ENCODE data around the gene FASTK. TPM values are rescaled to one million over a fixed set of nuclear protein-coding genes. Genes with fewer than 3 reads are reported as not detected.

Gene FASTK
- total RNA-seq, 1 experiment from 2014 or later = 86.4 TPM

DNA sequence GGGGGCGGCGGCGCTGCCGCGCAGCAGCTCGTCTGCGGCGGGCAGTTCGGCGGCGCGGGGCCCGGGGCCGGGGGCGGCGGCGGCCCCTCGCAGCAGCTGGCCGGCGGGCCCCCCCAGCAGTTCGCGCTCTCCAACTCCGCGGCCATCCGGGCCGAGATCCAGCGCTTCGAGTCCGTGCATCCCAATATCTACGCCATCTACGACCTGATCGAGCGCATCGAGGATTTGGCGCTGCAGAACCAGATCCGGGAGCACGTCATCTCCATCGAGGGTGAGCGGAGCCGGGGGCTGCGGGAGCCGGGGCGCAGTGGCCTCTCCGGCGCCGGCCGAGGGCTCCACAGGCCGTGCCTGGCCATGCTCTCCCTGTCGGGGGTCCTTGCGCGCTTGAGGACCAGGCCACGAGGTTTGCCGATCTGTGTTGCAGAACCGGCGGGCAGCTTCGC is 6.2 kb upstream of the FASTK start:
- POLR2A ChIA-PET = no interaction called here

More for the DNA sequence above, 6.2 kb upstream of the FASTK start:
- Histone ChIP-seq H3K4me1 (ENCODE audit: control insufficient read depth in 1 of 2, insufficient read depth in 2 of 2, low read length in 2 of 2) (peaks cover 23 to 43% of the 10 kb centered on the region in 2 experiments), H3K36me3 (ENCODE audit: control insufficient read depth in 1 of 2, insufficient read depth in 2 of 2, low read length in 2 of 2) (peaks cover 0 to 12% of the 10 kb centered on the region in 2 experiments; a peak in 1 of 4 replicates), H3K4me3 (replicated peaks in 1 of 2; ENCODE audit: low read depth in 1 of 2, low read length in 2 of 2) (peak overlapping the region; percentile 90 to 98), H3K4me2 (ENCODE audit: low read length) (peak overlapping the region; percentile 93), H3K27me3 (ENCODE audit: insufficient read depth, low read length) (no peaks in the 10 kb centered on the region), H3K9me3 (ENCODE audit: control insufficient read depth in 1 of 2, insufficient read depth in 1 of 2, low read depth in 1 of 2, low read length in 2 of 2) (no peaks in the 10 kb centered on the region), H3K9me2 (ENCODE audit: insufficient read depth) (no peaks in the 10 kb centered on the region), H2AFZ (ENCODE audit: low read depth, low read length, poor library complexity, severe bottlenecking) (no peak overlapping the region), H3K9ac (ENCODE audit: low read length) (peak overlapping the region; percentile 94), H3K27ac (ENCODE audit: low read depth, low read length) (peak overlapping the region; percentile 90), H3K79me2 (ENCODE audit: insufficient read depth, low read length) (peaks cover 65% of the 10 kb centered on the region), H4K20me1 (ENCODE audit: insufficient read depth) (no peaks in the 10 kb centered on the region; the same call in 1 of the 2 replicates)
- no TSS peak for BruUV-seq (replicated peaks)
- ATAC-seq (no peak), DNase-seq (ENCODE audit: low read depth, low spot score) (no peak)
- intact Hi-C loops (cut with micrococcal nuclease) = no loop called here
- ChIA-PET RAD21 (ENCODE audit: low non-redundant PET in 1 of 2, low total read pairs in 2 of 2, uncharacterized antibody in 2 of 2, unreplicated experiment in 2 of 2) (interaction anchor here in 1 of 2 experiments (0.6 kb wide), 1 partner anchor 81 kb away, joined by 5 read pairs; no protein-coding TSS in a partner anchor), CTCF (no interaction called here)
- no peak for TF ChIP-seq POLR2AphosphoS5 (IDR thresholded peaks at IDR 0.05; ENCODE audit: low read depth, low read length)
- no peak for TF ChIP-seq FOSL1 (IDR thresholded peaks at IDR 0.05; ENCODE audit: low read depth)
- no peak for TF ChIP-seq RAD21 (IDR thresholded peaks at IDR 0.05; ENCODE audit: low read depth)
- TF ChIP-seq, protein P1, sequence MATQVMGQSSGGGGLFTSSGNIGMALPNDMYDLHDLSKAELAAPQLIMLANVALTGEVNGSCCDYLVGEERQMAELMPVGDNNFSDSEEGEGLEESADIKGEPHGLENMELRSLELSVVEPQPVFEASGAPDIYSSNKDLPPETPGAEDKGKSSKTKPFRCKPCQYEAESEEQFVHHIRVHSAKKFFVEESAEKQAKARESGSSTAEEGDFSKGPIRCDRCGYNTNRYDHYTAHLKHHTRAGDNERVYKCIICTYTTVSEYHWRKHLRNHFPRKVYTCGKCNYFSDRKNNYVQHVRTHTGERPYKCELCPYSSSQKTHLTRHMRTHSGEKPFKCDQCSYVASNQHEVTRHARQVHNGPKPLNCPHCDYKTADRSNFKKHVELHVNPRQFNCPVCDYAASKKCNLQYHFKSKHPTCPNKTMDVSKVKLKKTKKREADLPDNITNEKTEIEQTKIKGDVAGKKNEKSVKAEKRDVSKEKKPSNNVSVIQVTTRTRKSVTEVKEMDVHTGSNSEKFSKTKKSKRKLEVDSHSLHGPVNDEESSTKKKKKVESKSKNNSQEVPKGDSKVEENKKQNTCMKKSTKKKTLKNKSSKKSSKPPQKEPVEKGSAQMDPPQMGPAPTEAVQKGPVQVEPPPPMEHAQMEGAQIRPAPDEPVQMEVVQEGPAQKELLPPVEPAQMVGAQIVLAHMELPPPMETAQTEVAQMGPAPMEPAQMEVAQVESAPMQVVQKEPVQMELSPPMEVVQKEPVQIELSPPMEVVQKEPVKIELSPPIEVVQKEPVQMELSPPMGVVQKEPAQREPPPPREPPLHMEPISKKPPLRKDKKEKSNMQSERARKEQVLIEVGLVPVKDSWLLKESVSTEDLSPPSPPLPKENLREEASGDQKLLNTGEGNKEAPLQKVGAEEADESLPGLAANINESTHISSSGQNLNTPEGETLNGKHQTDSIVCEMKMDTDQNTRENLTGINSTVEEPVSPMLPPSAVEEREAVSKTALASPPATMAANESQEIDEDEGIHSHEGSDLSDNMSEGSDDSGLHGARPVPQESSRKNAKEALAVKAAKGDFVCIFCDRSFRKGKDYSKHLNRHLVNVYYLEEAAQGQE (IDR thresholded peaks at IDR 0.05; ENCODE audit: low read depth) = no peak
- TF ChIP-seq, protein P2, sequence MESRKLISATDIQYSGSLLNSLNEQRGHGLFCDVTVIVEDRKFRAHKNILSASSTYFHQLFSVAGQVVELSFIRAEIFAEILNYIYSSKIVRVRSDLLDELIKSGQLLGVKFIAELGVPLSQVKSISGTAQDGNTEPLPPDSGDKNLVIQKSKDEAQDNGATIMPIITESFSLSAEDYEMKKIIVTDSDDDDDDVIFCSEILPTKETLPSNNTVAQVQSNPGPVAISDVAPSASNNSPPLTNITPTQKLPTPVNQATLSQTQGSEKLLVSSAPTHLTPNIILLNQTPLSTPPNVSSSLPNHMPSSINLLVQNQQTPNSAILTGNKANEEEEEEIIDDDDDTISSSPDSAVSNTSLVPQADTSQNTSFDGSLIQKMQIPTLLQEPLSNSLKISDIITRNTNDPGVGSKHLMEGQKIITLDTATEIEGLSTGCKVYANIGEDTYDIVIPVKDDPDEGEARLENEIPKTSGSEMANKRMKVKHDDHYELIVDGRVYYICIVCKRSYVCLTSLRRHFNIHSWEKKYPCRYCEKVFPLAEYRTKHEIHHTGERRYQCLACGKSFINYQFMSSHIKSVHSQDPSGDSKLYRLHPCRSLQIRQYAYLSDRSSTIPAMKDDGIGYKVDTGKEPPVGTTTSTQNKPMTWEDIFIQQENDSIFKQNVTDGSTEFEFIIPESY (IDR thresholded peaks at IDR 0.05; ENCODE audit: extremely low read depth, insufficient replicate concordance, low read length) = no peak

Data from HCT116 (cell line).